A549 (cell line): ENCODE data around the gene SCARB1. TPM values are rescaled to one million over a fixed set of nuclear protein-coding genes. Genes with fewer than 3 reads are reported as not detected.

Experiments
- ATAC-seq, 2 experiments: fragments of 200-7000 bp in 1 of 2; fragments of >200 bp in 1 of 2; cut with Nextera tagmentation in 1 of 2; cut with Tn5 transposase in 1 of 2; 3 replicates each; pipeline versions ENCODE4 v1.8.0 to v1.9.1; 2018 to 2020; ENCODE audit warnings: mild to moderate bottlenecking in 1 of 2, moderate library complexity in 1 of 2
- CTCF ChIA-PET: fragments of 300-600 bp; sonication (Branson Sonifier 250); formaldehyde crosslinking; extraction: SDS; loops from one replicate; lab custom pipeline; 2021; ENCODE audit warnings: antibody characterized with exemption, inconsistent platforms; lab: Yijun Ruan, JAX
- POLR2A ChIA-PET: fragments of 350-600 bp; formaldehyde crosslinking; extraction: SDS; loops from one replicate; lab custom pipeline; 2021; ENCODE audit warnings: antibody characterized with exemption, inconsistent platforms; lab: Yijun Ruan, JAX
- DNase-seq, 2 experiments: peaks; one replicate each; pipeline versions ENCODE4 v3.0.0 to v3.0.0-alpha.2; 2011 to 2016; ENCODE audit warnings: low read depth in 1 of 2, low spot score in 1 of 2
- FAIRE-seq: peaks from 2 replicates; lab custom pipeline; 2011; peaks lifted over from hg19 to GRCh38; lab: Jason Lieb, UNC
- H3K27ac ChIP-seq, 2 experiments: fragments of >200 bp; sonication (Bioruptor Twin); formaldehyde crosslinking; 3 replicates each; pipeline ENCODE4 v1.5.1; 2016 to 2017
- H3K4me1 ChIP-seq: fragments of >200 bp; sonication (Bioruptor Twin); formaldehyde crosslinking; 3 replicates; pipeline ENCODE4 v1.6.1; 2016
- H3K4me2 ChIP-seq: fragments of >200 bp; sonication (Bioruptor Twin); formaldehyde crosslinking; 3 replicates; pipeline ENCODE4 v1.6.1; 2016
- H3K4me3 ChIP-seq: fragments of >200 bp; sonication (Bioruptor Twin); formaldehyde crosslinking; 3 replicates; pipeline ENCODE4 v1.5.1; 2016
- H3K9me3 ChIP-seq: fragments of >200 bp; sonication (Bioruptor Twin); formaldehyde crosslinking; 3 replicates; pipeline ENCODE4 v1.6.1; 2016
- CBX8 ChIP-seq: fragments of 200-600 bp; sonication (generic); IDR thresholded peaks from 2 replicates; pipeline ENCODE4 v1.6.1; 2016
- CEBPB ChIP-seq, 2 experiments: fragments of >200 bp in 1 of 2; sonication (Bioruptor Twin) in 1 of 2; formaldehyde crosslinking in 1 of 2; IDR thresholded peaks; 2 replicates each; pipeline ENCODE4 v1.6.1; 2012 to 2016
- EHF ChIP-seq: fragments of 250-450 bp; sonication (Bioruptor Pico); IDR thresholded peaks from 2 replicates; pipeline ENCODE4 v1.5.0; 2020; ENCODE audit warnings: mild to moderate bottlenecking
- EP300 ChIP-seq, 2 experiments: fragments of >200 bp; sonication (Bioruptor Twin); formaldehyde crosslinking; IDR thresholded peaks; 2 replicates in 1 of 2; 3 replicates in 1 of 2; pipeline ENCODE4 v1.6.1; 2016 to 2017
- FOSB ChIP-seq: fragments of 250-450 bp; sonication (Bioruptor Pico); IDR thresholded peaks from 2 replicates; pipeline ENCODE4 v1.5.0; 2020; ENCODE audit warnings: mild to moderate bottlenecking, moderate library complexity
- GATA3 ChIP-seq: IDR thresholded peaks from 2 replicates; pipeline ENCODE4 v1.6.1; 2012; ENCODE audit warnings: borderline replicate concordance
- HEYL ChIP-seq: fragments of 250-450 bp; sonication (Bioruptor Pico); IDR thresholded peaks from 2 replicates; pipeline ENCODE4 v1.8.0; 2021; ENCODE audit warnings: mild to moderate bottlenecking, moderate library complexity
- HOXB13 ChIP-seq: fragments of 250-450 bp; sonication (Bioruptor Pico); IDR thresholded peaks from 2 replicates; pipeline ENCODE4 v1.5.0; 2020; ENCODE audit warnings: low read depth, mild to moderate bottlenecking, moderate library complexity
- JUN ChIP-seq, 2 experiments: fragments of >200 bp; sonication (Bioruptor Twin); formaldehyde crosslinking; IDR thresholded peaks; 2 replicates in 1 of 2; 3 replicates in 1 of 2; pipeline ENCODE4 v1.6.1; 2016 to 2017
- JUNB ChIP-seq: fragments of >200 bp; sonication (Bioruptor Twin); formaldehyde crosslinking; IDR thresholded peaks from 2 replicates; pipeline ENCODE4 v1.6.1; 2016
- KDM1A ChIP-seq: fragments of 200-600 bp; sonication (generic); IDR thresholded peaks from 2 replicates; pipeline ENCODE4 v1.6.1; 2016; ENCODE audit warnings: low read depth, mild to moderate bottlenecking
- NPAS2 ChIP-seq: fragments of 250-450 bp; sonication (Bioruptor Pico); IDR thresholded peaks from 2 replicates; pipeline ENCODE4 v1.8.0; 2022; ENCODE audit warnings: mild to moderate bottlenecking, moderate library complexity, borderline replicate concordance
- NR3C1 ChIP-seq: fragments of >200 bp; sonication (Bioruptor Twin); formaldehyde crosslinking; IDR thresholded peaks from 3 replicates; pipeline ENCODE4 v1.6.1; 2017
- PHF8 ChIP-seq: fragments of 200-600 bp; sonication (generic); IDR thresholded peaks from 2 replicates; pipeline ENCODE4 v1.6.1; 2016; ENCODE audit warnings: low read depth, mild to moderate bottlenecking, antibody characterized with exemption, moderate library complexity, borderline replicate concordance
- RARB ChIP-seq: fragments of 250-450 bp; sonication (Bioruptor Pico); IDR thresholded peaks from 2 replicates; pipeline ENCODE4 v1.8.0; 2021; ENCODE audit warnings: mild to moderate bottlenecking, moderate library complexity
- RNF2 ChIP-seq: fragments of 200-600 bp; sonication (generic); IDR thresholded peaks from 2 replicates; pipeline ENCODE4 v1.6.1; 2016; ENCODE audit warnings: low read depth, mild to moderate bottlenecking, antibody characterized with exemption, moderate library complexity, borderline replicate concordance
- ZC3H11A ChIP-seq: fragments of 450-650 bp; IDR thresholded peaks from 2 replicates; pipeline ENCODE4 v1.6.1; 2014; ENCODE audit warnings: antibody characterized with exemption, mild to moderate bottlenecking
- ZNF302 ChIP-seq: fragments of 250-450 bp; sonication (Bioruptor Pico); IDR thresholded peaks from 2 replicates; pipeline ENCODE4 v1.9.0; 2021; ENCODE audit warnings: inconsistent platforms, mild to moderate bottlenecking, moderate library complexity
- ZSCAN20 ChIP-seq: fragments of 250-450 bp; sonication (Bioruptor Pico); IDR thresholded peaks from 2 replicates; pipeline ENCODE4 v1.8.0; 2022; ENCODE audit warnings: mild to moderate bottlenecking, moderate library complexity
- WGBS: methylation state at CpG from one replicate; pipeline ENCODE4 v1.1.6; 2017; ENCODE audit errors: missing lambda C conversion rate; 5-methylcytosine and 5-hydroxymethylcytosine counted together
- polyA plus RNA-seq, 4 experiments: library from polyadenylated mRNA; depleted of rRNA in 3 of 4; stranded (reverse); fragments of >200 nt; fragmentation: RNase III in 1 of 4; extraction: RNeasy Plus Mini Kit Qiagen cat#74134 plus additional on column Dnase treatment in 1 of 4; gene quantifications; 2 replicates in 3 of 4; 3 replicates in 1 of 4; pipeline ENCODE4 v1.2.3, GENCODE V29; 2011 to 2017
- TF ChIP-seq, protein P1 (sequence below): IDR thresholded peaks from 2 replicates; pipeline ENCODE4 v1.6.1; 2012
- TF ChIP-seq, protein P2 (sequence below): IDR thresholded peaks from 2 replicates; pipeline ENCODE4 v1.6.1; 2012; ENCODE audit warnings: low read depth, borderline replicate concordance
- TF ChIP-seq, protein P3 (sequence below): fragments of 150-350 bp; IDR thresholded peaks from 2 replicates; pipeline ENCODE4 v1.6.1; 2014; ENCODE audit warnings: low read depth, mild to moderate bottlenecking, low read length
- TF ChIP-seq, protein P4 (sequence below): fragments of 450-650 bp; IDR thresholded peaks from 2 replicates; pipeline ENCODE4 v1.6.1; 2014; ENCODE audit warnings: antibody characterized with exemption

SCARB1 gene
- polyA plus RNA-seq, 2 of the 4 experiments (the other 2 are of a cell fraction), result 81.1 to 154 TPM

DNA sequence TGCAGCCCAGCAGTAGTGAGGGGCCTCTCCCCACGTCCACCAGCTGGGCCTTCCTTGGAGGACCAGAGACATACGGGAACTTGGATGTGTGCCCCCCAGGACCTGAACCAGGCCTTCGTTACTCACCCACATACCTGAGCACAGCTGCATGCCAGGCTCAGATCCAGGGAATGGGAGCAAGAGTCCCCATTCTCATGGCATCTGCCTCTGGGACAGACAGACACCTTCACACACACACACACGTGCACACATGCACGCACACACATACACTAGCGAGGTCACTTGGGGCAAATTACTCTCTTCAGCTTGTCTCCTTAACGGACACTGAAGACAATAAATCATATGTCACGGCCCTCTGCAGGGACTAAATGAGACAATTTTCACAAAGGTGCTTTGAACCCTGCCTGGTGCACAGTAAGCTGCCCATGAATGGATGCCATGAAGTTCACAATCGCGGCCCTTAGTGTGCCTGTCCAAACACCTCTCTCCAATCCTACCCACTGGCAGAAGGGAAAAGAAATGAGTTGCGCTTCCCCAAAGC, 5.7 kb downstream of the SCARB1 start:
- CTCF ChIA-PET, result interaction anchor here (1.2 kb wide), 1 partner anchor 86 kb away, joined by 4 read pairs; no protein-coding TSS in a partner anchor

DNA sequence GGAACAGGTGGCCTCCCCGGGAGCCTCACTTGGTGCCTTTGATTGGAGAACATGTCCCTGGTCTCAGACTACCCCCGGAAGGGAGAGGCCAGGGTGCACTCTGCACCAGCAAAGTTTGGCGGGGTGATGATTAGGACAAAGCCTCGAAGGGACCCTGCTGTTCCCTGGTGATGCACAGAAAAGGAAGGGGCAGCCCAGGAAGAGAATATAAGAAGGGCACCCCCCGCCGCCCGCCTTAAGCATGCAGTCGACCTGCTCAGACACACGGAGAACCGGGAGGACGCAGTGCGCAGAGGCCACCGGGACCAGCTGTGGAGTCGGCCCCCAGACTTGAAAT, 6.9 kb downstream of the SCARB1 start:
- Histone ChIP-seq H3K27ac (no peak overlapping the region), H3K4me1 (peaks cover 49% of the 10 kb centered on the region), H3K9me3 (no peaks in the 10 kb centered on the region), H3K4me2 (no peak overlapping the region), H3K4me3 (no peak overlapping the region)
- TF ChIP-seq ZSCAN20 (CRISPR knock-in tag) (no peak), FOSB (CRISPR knock-in tag) (no peak), RARB (no peak), ZC3H11A (no peak), CEBPB (IDR thresholded peaks at IDR 0.05) (no peak), KDM1A (no peak), HOXB13 (CRISPR knock-in tag) (no peak), NPAS2 (CRISPR knock-in tag) (no peak), CBX8 (no peak), ZNF302 (CRISPR knock-in tag) (no peak), EP300 (IDR thresholded peaks at IDR 0.05) (no peak), JUN (IDR thresholded peaks at IDR 0.05) (no peak), EHF (no peak), HEYL (no peak)
- TF ChIP-seq, protein P1, sequence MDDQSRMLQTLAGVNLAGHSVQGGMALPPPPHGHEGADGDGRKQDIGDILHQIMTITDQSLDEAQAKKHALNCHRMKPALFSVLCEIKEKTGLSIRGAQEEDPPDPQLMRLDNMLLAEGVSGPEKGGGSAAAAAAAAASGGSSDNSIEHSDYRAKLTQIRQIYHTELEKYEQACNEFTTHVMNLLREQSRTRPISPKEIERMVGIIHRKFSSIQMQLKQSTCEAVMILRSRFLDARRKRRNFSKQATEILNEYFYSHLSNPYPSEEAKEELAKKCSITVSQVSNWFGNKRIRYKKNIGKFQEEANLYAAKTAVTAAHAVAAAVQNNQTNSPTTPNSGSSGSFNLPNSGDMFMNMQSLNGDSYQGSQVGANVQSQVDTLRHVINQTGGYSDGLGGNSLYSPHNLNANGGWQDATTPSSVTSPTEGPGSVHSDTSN, result no peak
- TF ChIP-seq, protein P2, sequence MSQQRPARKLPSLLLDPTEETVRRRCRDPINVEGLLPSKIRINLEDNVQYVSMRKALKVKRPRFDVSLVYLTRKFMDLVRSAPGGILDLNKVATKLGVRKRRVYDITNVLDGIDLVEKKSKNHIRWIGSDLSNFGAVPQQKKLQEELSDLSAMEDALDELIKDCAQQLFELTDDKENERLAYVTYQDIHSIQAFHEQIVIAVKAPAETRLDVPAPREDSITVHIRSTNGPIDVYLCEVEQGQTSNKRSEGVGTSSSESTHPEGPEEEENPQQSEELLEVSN, result no peak
- FAIRE-seq, result no peak
- POLR2A ChIA-PET, result no interaction called here
- CTCF ChIA-PET, result no interaction called here
- no peak for ATAC-seq
- no peak for DNase-seq
- WGBS, result 95% methylated on average over 14 of the region's 14 CpGs

More for the DNA sequence above, 5.7 kb downstream of the SCARB1 start:
- no peak for ATAC-seq
- Histone ChIP-seq H3K27ac (no peak overlapping the region), H3K4me2 (no peak overlapping the region), H3K4me1 (peaks cover 47% of the 10 kb centered on the region), H3K4me3 (no peak overlapping the region), H3K9me3 (no peaks in the 10 kb centered on the region)
- WGBS, result 96% methylated on average over 11 of the region's 11 CpGs
- DNase-seq, result no peak
- TF ChIP-seq JUN (IDR thresholded peaks at IDR 0.05), result no peak
- TF ChIP-seq NR3C1, result no peak
- TF ChIP-seq FOSB (CRISPR knock-in tag), result no peak
- TF ChIP-seq JUNB, result no peak
- TF ChIP-seq, protein P3, sequence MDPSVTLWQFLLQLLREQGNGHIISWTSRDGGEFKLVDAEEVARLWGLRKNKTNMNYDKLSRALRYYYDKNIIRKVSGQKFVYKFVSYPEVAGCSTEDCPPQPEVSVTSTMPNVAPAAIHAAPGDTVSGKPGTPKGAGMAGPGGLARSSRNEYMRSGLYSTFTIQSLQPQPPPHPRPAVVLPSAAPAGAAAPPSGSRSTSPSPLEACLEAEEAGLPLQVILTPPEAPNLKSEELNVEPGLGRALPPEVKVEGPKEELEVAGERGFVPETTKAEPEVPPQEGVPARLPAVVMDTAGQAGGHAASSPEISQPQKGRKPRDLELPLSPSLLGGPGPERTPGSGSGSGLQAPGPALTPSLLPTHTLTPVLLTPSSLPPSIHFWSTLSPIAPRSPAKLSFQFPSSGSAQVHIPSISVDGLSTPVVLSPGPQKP, result no peak
- TF ChIP-seq RNF2, result no peak
- TF ChIP-seq PHF8, result no peak
- TF ChIP-seq GATA3, result no peak
- TF ChIP-seq HEYL, result no peak
- TF ChIP-seq, protein P4, sequence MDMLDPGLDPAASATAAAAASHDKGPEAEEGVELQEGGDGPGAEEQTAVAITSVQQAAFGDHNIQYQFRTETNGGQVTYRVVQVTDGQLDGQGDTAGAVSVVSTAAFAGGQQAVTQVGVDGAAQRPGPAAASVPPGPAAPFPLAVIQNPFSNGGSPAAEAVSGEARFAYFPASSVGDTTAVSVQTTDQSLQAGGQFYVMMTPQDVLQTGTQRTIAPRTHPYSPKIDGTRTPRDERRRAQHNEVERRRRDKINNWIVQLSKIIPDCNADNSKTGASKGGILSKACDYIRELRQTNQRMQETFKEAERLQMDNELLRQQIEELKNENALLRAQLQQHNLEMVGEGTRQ, result no peak
- TF ChIP-seq, protein P1, result no peak
- no peak for FAIRE-seq
- POLR2A ChIA-PET, result no interaction called here
